Measurements from ENCODE around the gene TGM6. TPM values are rescaled to one million over a fixed set of nuclear protein-coding genes. Genes with fewer than 3 reads are reported as not detected.

The TGM6 gene
- total RNA-seq, 1 donor from 2014 or later = not detected

- H3K4me3 ChIP-seq = no peak overlapping the region
- no peak for TF ChIP-seq CTCF (IDR thresholded peaks at IDR 0.05; ENCODE audit: borderline replicate concordance)
- no peak for DNase-seq
- H3K27me3 ChIP-seq (ENCODE audit: low read depth) = peaks cover 54% of the 10 kb centered on the region
- intact Hi-C loops (cut with micrococcal nuclease) = no loop called here
- H3K4me1 ChIP-seq = no peaks in the 10 kb centered on the region
- H3K36me3 ChIP-seq = no peaks in the 10 kb centered on the region
- no peak overlapping the region for H3K27ac ChIP-seq (replicated peaks)
- no peaks in the 10 kb centered on the region for H3K9me3 ChIP-seq (replicated peaks)
These were observed 36.0 kb downstream of the TGM6 start for GRCh38 chr20:2416541-2417212.

- Histone ChIP-seq H3K36me3 (no peaks in the 10 kb centered on the region), H3K27ac (replicated peaks) (no peak overlapping the region), H3K9me3 (replicated peaks) (no peaks in the 10 kb centered on the region), H3K4me3 (no peak overlapping the region), H3K27me3 (ENCODE audit: low read depth) (peaks cover 52% of the 10 kb centered on the region), H3K4me1 (no peaks in the 10 kb centered on the region)
- DNase-seq = no peak
- intact Hi-C loops (cut with micrococcal nuclease) = no loop called here
- TF ChIP-seq CTCF (IDR thresholded peaks at IDR 0.05; ENCODE audit: borderline replicate concordance) = no peak
These were observed 36.5 kb downstream of the TGM6 start for GRCh38 chr20:2417213-2417541.

- Histone ChIP-seq H3K27ac (replicated peaks) (no peak overlapping the region), H3K36me3 (no peaks in the 10 kb centered on the region), H3K4me1 (no peaks in the 10 kb centered on the region), H3K27me3 (ENCODE audit: low read depth) (peaks cover 52% of the 10 kb centered on the region), H3K9me3 (replicated peaks) (no peaks in the 10 kb centered on the region), H3K4me3 (no peak overlapping the region)
- TF ChIP-seq CTCF (IDR thresholded peaks at IDR 0.05; ENCODE audit: borderline replicate concordance) = no peak
- intact Hi-C loops (cut with micrococcal nuclease) = no loop called here
- DNase-seq = no peak
These were observed 37.7 kb downstream of the TGM6 start for GRCh38 chr20:2418388-2418787.

- no peaks in the 10 kb centered on the region for H3K36me3 ChIP-seq
- H3K27ac ChIP-seq (replicated peaks) = no peak overlapping the region
- peaks cover 33% of the 10 kb centered on the region for H3K27me3 ChIP-seq (ENCODE audit: low read depth)
- no peak for TF ChIP-seq CTCF (IDR thresholded peaks at IDR 0.05; ENCODE audit: borderline replicate concordance)
- H3K9me3 ChIP-seq (replicated peaks) = peaks cover 19% of the 10 kb centered on the region
- intact Hi-C loops (cut with micrococcal nuclease) = no loop called here
- no peaks in the 10 kb centered on the region for H3K4me1 ChIP-seq
- DNase-seq = no peak
- no peak overlapping the region for H3K4me3 ChIP-seq
These were observed 39.8 kb downstream of the TGM6 start for GRCh38 chr20:2420510-2420909.

GRCh38 chr20:2421247-2421646 lies 40.5 kb downstream of the TGM6 start:
- H3K4me3 ChIP-seq = no peak overlapping the region
- no peaks in the 10 kb centered on the region for H3K4me1 ChIP-seq
- TF ChIP-seq CTCF (IDR thresholded peaks at IDR 0.05; ENCODE audit: borderline replicate concordance) = no peak
- peaks cover 24% of the 10 kb centered on the region for H3K9me3 ChIP-seq (replicated peaks)
- H3K36me3 ChIP-seq = no peaks in the 10 kb centered on the region
- intact Hi-C loops (cut with micrococcal nuclease) = no loop called here
- no peak for DNase-seq
- no peak overlapping the region for H3K27ac ChIP-seq (replicated peaks)
- H3K27me3 ChIP-seq (ENCODE audit: low read depth) = peaks cover 28% of the 10 kb centered on the region
